Raji (cell line): ENCODE measurements around the gene SH3PXD2A.

Source experiments
- POLR2A ChIP-seq: IDR thresholded peaks from 2 replicates; pipeline ENCODE4 v1.6.1; 2011; ENCODE audit warnings: low read depth, low read length, control low read depth; ENCODE audit not compliant: insufficient read depth

Gene SH3PXD2A

DNA sequence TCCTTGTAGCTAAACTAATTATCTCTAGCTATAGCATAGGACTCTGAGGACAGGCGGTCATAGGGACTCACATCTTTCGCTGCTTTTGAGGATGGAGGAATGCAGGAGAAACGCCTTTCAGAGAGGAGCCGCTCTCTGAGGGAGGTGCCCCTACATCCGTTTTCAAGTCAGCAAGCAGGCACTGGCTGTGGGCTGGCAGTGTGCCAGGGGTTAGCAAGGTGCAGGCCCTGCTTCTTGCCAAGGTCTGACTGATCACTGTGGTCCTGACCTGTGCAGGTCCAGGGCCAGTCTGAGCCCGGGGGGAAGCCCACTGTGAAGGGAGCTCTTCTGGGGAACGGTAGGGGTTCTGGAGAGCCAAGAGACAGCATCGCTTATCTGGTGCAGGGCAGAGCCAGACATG is 89.4 kb downstream of the SH3PXD2A start:
- TF ChIP-seq POLR2A: no peak

DNA sequence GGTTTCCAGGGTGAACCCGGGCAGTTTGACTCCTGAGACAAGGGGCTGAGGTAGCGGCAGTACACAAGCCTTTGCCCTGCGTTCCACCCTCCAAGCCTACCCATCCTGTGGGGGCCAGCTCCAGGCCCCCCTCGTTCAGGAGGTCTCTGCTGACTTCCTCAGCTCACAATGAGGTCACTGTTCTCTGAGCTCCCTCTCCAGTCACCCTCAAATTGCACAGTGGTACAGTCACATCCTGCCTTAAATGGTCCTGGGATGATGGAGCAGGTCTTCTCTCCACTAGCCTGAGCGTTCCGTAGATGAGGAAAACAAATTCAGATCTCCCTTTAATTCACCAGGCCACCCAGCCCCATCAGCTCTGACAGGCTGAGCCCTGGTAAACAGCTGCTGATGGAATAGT is 90.2 kb downstream of the SH3PXD2A start:
- no peak for TF ChIP-seq POLR2A

DNA sequence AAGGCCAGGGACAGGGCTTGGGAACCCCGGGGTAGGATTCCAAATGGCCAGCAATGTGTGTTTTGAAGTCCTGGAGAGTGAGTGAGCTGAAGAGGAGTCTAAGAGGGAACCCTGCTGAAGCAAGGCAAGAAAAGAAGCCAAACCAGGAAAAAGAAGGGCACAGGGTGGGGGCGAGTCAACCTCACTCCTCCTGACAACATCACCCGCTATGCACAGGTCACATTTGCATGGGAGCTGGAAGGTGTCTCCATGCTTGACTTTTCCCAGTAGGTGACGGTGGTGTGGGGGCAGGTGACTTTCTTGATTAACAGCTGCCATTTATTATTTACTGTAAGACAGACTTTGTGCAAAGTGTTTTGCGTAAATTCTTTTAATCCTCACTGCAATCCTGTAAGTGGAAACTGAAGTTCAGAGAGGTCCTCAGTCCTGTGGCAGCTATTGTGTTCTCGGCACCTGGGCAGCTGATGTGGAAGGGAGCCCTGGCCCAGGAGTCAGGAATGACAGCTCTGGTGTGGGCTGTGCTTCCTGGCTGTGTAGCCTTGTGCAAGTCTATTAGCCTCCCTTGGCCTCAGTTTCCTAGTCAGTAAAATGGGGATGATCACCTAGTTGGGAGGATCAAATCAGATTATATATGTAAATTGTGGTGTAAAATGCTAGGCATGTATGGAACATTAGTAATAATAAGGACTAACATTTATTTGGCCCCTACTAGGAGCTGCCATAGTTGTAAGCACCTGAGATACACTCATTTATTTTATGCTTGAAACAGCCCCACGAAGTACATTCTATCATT is 90.9 kb downstream of the SH3PXD2A start:
- no peak for TF ChIP-seq POLR2A

DNA sequence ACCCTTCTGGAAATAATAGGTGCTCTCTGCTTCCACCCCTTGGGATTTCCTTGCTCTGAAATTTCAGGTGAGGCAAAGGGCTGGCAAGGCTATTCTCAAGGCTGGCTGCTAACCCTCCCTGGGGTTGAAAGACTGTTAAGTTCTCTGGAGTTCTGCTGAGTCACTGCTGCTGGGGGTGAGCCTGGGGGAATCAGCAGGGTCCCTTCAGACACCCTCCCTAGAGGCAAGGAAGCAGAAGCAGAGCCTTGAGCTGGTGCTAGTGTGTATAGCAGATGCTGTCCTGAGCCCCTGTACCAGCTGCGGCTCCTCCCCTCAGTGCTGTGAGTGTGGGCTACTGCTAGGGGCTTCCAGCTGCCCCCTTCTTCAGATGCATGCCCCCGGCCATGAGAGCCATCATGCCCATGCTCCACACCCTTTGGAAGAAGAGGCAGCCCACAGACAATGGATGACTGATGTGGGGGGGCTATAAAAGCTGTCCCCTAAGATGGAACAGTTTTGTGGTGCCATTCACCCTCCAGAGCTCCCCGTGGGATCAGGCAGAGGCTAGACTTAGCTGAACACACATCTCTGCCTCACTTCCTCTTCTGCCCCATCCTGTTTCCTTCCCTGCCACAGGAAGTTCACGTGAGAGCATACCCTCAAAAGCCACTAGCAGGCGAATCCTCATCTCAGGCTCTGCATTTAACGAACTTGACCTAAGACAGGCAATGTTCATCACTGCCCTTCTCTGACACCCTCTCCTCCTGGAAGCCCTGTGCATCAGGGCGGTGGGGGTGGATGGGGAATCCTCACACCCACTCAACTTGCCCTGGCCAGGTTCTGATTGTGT is 91.8 kb downstream of the SH3PXD2A start:
- no peak for TF ChIP-seq POLR2A

DNA sequence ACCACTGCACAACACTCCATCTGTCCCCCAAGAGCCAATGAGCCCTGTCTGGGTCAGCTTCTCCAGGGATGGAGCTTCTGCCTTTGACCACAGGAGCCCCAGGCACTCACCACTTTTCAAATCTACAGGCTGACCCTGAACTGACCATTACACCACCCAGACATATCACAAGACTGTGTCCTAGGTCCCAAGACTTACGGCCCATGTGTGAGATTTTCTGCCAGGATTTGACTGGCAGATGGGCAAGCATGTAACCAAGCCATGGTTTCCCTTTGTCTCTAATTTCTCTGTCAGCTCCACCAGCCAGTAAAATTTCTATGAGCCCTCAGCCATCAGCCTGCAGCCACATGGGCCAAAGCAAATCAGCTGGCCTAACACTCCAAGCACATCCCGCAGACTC is 92.5 kb downstream of the SH3PXD2A start:
- no peak for TF ChIP-seq POLR2A

DNA sequence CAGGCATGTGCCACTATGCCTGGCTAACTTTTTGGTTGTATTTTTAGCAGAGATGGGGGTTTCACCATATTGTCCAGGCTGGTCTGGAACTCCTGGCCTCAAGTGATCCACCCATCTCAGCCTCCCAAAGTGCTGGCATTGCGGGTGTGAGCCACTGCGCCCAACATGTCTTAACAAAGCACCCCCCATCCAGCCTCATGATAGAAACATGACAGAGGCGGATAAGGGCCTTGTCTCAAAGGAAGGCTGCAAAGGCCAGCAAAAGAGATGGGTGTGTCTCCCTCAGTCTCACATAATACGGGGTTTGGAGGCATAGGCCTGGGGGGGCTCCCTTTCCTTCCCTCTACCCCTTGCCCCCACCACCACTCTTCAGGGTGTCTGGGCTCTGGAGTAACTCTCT is 93.2 kb downstream of the SH3PXD2A start:
- TF ChIP-seq POLR2A: no peak

DNA sequence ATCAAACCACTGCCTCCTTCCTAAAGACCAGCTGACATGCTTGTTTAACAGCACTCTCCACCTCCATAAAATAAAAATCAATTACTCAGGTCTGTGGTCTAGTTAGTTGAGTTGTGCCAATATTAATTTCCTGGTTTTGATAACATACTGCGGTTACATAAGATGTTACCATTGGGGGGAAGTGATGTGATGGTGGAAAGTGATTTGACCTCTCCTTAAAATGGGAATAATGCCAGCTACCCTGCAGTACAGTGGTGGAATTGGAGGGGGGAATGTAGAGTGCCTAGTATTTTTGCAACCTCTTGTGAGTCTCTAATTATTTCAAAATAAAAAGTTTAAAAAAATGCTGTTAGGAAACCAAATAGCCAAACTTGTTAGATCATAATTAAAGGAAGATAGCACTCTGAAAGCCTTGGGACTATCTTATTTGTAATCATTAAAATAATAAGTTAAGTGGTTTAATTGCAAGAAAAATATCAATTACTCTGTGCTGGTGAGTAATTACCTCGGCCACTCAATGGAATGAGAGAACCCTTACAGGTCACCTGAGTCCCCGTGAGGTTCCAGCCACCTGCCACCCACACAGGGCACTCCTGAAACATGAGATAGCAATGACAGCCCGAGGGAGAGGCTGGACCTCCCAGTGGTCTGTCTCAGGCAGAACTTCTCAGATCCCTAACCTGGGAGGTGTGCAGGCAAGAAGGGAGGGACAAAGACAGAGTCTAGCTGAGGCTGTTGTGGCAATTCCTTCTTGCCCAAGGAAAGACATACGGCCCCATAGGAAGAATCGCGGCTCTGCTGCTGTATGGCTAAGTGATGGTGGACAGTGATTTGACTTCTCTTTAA is 94.1 kb downstream of the SH3PXD2A start:
- no peak for TF ChIP-seq POLR2A

DNA sequence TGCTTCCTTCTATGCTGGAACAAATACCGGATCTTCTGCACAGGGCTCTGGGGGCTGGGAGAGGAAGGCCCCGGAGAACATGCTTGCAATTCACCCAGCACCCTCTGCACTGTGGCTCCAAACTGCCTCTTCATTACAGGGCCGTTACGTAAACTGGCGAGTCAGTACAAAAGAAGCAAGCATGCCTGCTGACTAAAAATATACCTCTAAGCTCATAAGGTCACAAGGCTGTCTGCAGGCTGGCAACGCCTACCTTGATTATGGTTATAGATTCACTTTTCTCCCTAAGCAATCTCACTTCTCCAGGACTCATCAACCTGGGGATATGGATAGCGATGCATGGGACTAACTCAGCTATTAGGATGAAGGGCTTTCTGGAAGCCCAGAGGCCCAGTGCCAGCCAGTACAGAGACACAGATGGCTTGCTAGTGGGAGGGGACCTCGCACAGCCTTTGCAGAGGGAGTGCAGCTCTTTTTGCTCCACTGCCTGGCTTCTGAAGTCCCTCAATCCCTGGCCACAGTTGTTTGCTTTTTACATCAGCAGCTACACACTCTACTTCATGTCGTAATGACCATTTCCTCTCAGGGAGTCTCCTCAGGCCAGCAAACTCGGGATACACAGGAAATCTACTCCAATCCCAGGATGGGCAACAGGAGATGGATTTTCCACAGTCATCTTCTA is 96.1 kb downstream of the SH3PXD2A start:
- no peak for TF ChIP-seq POLR2A

DNA sequence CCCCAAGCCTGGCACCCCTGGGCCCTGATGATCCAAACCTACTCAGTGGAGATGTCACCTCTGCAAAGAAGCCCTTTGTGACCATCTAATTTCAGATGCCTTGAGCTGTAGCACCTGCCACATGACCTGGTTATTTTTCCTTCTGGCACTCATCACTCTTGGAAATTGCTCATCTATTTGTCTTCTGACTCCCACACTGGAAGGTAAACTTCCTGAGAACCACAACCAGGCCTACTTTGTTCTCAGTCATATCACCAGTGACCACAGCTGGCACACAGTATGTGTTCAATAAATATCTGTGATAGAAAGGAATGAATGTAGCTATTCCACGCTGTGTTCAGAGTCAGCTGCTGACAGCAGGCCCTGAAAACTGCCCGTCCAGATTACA is 97.1 kb downstream of the SH3PXD2A start:
- no peak for TF ChIP-seq POLR2A

DNA sequence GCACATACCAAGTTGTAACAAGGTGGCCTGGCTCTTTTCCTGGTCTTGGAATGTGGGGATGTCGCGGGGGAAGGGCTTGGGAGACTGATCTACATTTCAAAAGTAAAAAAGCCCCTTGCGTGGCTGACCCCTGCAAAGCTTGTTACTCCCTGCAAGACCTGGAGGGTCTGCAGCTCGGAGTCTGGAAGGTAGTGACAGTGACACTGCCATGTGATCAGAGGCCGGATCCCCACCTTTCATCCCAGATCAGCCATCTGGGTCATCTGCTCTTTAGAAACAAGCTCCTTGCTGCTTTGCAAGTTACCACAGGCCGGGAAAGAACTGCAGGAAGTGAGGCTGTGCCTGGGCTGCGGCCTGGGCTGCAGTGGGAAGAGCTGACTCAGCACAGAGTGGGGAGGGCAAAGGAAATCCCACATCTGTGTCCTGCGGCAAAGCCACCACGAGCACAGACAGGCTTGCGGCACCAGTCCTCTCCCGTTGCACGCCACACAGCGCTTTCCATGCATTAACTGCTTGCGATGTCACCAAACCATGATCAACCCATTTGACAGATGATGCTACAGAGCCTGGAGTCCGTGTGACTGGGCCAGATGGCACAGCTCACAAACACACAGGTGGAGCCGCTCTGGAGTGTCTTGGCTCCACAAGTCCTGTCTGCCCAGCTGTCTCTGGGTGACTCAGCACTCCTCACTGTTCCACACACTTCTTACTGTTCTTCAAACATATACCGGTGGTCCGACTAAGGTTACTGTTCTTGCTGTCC is 97.7 kb downstream of the SH3PXD2A start:
- TF ChIP-seq POLR2A: no peak

DNA sequence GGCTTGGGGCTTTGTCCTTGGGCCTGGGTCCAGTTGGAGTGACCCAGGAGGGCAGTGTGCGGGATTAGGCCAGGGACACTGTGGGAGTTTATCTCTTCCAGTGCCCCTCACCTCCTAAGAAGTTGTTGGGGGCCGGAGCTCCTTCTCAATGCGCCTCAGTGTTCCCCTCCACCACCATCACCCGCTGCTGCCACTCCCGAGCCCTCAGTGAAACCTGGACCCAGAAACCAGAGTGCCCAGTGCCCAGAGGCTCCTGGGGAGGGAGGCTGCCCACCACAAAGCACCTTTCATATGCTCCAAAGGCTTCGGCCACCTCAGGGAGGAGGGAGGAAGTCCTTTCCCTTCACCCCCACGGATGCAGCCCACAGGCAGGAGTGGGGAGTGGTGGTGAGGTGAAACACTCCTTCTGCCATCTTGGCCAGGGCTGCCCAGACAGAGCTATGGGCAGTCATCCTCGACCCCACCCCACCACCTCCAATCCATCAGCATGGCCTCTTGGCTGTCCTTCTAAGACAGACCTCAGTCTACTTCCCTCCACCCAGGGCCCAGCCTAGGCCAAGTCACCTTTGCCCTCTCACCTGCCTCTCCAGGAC is 99.0 kb downstream of the SH3PXD2A start:
- TF ChIP-seq POLR2A: no peak

DNA sequence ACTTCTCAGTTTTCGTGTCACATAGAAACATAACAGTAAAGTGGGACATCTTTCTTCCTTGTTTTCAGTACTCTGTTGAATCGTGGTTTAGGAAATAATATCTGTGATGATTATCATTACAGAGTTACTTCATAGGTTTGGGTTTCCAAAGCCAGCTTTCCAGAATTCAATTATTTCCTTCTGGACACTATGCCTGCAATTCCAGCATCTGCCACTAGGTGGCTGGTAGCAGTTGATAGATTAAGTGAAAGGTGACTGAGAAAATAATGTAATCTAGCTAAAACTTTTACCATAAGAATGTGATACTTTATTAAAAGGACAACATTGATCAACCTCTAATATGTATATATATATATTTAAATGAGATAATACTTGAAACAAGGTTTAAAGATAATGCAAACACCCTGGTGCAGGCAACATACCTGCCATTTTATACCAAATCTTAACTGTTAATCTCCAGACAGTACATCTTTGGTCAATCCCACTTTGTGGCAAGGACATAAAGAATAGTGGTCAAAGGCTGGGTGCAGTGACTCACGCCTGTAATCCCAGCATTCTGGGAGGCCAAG is 102.6 kb downstream of the SH3PXD2A start:
- TF ChIP-seq POLR2A: no peak

DNA sequence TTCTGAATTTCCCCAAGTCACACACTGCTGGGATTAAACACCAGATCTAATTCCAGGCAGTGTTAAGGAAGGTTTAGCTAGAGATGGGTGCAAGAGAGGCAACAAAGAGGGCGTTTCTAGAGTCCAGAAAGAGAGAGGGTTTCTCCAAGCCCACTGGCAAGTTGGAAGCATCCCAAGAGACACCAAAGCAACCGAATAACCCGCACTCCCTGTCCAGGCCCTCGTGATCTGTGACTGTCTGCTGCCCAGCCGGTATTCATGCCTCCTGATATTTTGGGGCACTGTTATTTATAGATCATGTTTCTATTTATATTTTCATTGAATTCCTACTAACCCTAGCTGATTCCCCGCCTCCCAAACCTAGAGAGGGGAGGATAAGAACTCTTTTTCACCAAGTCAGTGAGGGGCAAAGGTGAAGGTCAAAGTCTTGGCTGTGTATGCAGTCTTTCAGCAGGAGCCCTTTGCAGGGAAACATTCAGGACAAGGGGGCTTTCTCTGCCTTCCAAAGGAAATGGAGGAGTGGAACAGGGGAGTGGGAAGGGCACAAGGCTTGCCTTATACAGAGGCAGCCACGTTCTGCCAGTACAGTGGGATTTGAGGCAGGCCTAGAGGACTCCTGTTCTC is 103.6 kb downstream of the SH3PXD2A start:
- no peak for TF ChIP-seq POLR2A
